Measurements from ENCODE around the gene SLC51B. TPM values are rescaled to one million over a fixed set of nuclear protein-coding genes. Genes with fewer than 3 reads are reported as not detected.

SLC51B gene
- not detected in 2 replicates for total RNA-seq

DNA sequence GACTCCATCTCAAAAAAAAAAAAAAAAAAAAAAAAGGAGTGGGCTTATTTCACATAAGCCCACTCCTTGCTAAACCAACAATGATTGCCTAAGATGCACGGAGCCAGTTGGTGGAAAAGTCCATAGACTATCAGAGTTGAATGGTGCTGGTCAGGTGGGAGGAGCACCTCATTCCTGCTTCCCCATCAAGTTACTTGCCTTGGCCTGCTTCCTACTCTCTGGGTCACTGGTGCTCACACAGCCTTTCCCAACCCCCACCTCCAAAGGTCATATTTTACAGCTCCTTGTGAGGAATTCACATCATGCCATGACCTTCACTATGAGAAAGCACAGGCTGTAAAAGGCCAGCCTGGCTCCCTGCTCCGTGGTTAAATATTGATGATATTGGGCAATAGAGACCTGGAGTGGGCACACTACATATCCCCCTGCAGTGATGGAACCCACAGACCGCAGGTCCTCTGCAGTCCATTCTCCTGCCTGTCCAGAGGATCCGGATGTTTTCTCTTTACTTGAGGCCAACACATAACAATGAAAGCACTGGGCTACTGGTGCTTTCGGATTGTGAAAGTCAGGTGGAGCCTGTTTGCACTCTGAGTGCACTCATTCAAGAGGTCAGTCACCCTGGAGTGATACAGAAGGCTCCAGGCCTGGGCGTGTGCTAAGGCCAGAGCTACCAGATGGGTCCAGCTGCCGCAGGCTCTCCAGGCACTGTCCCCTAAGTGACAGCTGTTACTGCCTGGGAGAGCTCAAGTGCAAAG, at the start of gene SLC51B:
Gene SLC51B (plus strand): TSS at position 664 of the 758 bp plus-strand sequence. CDS start 4,618 bp downstream, outside the sequence.
- no peak for TF ChIP-seq CTCF (IDR thresholded peaks at IDR 0.05; ENCODE audit: insufficient read depth, low read length, severe bottlenecking)
- Histone ChIP-seq H3K4me3 (ENCODE audit: low read depth, low read length) (no peak within 1 kb of the TSS), H3K27me3 (ENCODE audit: control insufficient read depth, insufficient read depth, low read length) (no peaks in the 10 kb centered on the region), H3K36me3 (ENCODE audit: control insufficient read depth, insufficient read depth, low read length) (no peaks in the 10 kb centered on the region)
- DNase-seq (ENCODE audit: low read depth) (no peak), FAIRE-seq (no peak)

DNA sequence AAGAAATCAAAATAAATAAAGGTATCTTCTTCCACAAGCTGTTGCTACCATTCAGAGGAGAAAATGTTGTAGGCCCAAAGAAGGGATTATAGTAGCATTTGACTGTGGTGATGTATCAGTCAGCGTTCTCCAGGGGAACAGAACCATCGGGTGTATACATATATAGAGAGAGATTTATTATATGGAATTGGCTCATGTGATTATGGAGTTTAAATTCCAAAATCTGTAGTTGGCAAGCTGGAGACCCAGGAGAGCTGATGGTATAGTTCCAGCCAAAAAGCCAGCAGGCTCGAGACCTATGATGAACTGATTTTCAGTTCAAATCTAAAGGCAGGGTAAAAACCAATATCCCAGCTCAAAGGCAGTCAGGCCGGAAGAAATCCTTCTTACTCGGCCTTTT, 48.1 kb upstream of the SLC51B start:
- FAIRE-seq = no peak

GRCh38 chr15:64997745-64998375, 47.3 kb upstream of the SLC51B start:
- Histone ChIP-seq H3K36me3 (ENCODE audit: control insufficient read depth, insufficient read depth, low read length) (no peaks in the 10 kb centered on the region), H3K4me3 (ENCODE audit: low read depth, low read length) (no peak overlapping the region), H3K27me3 (ENCODE audit: control insufficient read depth, insufficient read depth, low read length) (no peaks in the 10 kb centered on the region)
- TF ChIP-seq CTCF (IDR thresholded peaks at IDR 0.05; ENCODE audit: insufficient read depth, low read length, severe bottlenecking) = no peak
- DNase-seq (ENCODE audit: low read depth) (no peak), FAIRE-seq (no peak)

More for the DNA sequence above, 48.1 kb upstream of the SLC51B start:
- DNase-seq (ENCODE audit: low read depth) = no peak
- H3K36me3 ChIP-seq (ENCODE audit: control insufficient read depth, insufficient read depth, low read length) = no peaks in the 10 kb centered on the region
- H3K4me3 ChIP-seq (ENCODE audit: low read depth, low read length) = no peak overlapping the region
- TF ChIP-seq CTCF (IDR thresholded peaks at IDR 0.05; ENCODE audit: insufficient read depth, low read length, severe bottlenecking) = no peak
- no peaks in the 10 kb centered on the region for H3K27me3 ChIP-seq (ENCODE audit: control insufficient read depth, insufficient read depth, low read length)

DNA sequence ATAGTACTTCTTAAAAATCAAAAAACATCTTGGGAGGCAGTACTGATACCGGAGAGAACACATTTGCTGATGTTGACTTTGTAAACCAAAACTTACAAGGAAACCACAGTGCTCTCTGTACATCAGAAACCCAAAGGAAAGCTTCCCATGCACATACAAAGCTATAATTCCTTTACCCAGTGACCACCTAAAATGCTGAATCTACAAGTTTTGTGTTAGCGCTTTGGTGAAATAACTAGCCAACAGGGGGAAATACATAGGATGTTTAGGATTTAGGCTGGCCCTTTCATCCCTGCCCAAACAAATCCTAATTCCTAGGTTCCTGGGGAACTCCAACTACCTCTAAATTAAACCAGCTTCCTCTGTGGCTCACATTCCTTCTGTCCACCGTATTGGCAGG, 40.2 kb upstream of the SLC51B start:
- Histone ChIP-seq H3K27me3 (ENCODE audit: control insufficient read depth, insufficient read depth, low read length) (no peaks in the 10 kb centered on the region), H3K36me3 (ENCODE audit: control insufficient read depth, insufficient read depth, low read length) (peaks cover 2% of the 10 kb centered on the region), H3K4me3 (ENCODE audit: low read depth, low read length) (no peak overlapping the region)
- no peak for TF ChIP-seq CTCF (IDR thresholded peaks at IDR 0.05; ENCODE audit: insufficient read depth, low read length, severe bottlenecking)
- FAIRE-seq (no peak), DNase-seq (ENCODE audit: low read depth) (no peak)

DNA sequence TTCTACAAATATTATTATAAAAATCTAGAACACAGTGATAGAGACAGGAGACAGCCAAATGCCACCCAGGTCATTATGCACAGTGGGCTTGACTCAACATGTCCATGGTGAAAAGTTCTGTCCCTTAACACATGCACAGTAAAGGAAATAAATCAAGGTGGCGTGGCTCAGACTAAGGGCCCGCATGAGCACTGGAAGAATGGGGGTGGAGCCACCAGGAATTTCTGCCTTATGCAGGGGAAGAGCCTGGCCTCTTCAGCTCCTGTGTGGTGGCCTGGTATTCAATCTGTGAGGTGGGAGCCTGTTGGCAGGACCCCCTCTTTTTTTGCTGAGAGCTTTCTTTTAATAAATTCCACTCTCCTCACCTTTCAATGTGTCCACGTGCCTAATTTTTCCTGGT, 38.3 kb upstream of the SLC51B start:
- peak; percentile 37 for DNase-seq (ENCODE audit: low read depth)
- Histone ChIP-seq H3K4me3 (ENCODE audit: low read depth, low read length) (no peak overlapping the region), H3K27me3 (ENCODE audit: control insufficient read depth, insufficient read depth, low read length) (no peaks in the 10 kb centered on the region), H3K36me3 (ENCODE audit: control insufficient read depth, insufficient read depth, low read length) (peaks cover 2% of the 10 kb centered on the region)
- no peak for TF ChIP-seq CTCF (IDR thresholded peaks at IDR 0.05; ENCODE audit: insufficient read depth, low read length, severe bottlenecking)
- FAIRE-seq = no peak
